GM12801 (cell line): ENCODE results near the gene ACTR5.

Experiments used
- CTCF ChIP-seq: IDR thresholded peaks from one replicate; pipeline ENCODE4 v1.5.1; 2011; ENCODE audit warnings: control low read depth; ENCODE audit not compliant: insufficient read length; ENCODE audit errors: extremely low read depth

ACTR5 gene

DNA sequence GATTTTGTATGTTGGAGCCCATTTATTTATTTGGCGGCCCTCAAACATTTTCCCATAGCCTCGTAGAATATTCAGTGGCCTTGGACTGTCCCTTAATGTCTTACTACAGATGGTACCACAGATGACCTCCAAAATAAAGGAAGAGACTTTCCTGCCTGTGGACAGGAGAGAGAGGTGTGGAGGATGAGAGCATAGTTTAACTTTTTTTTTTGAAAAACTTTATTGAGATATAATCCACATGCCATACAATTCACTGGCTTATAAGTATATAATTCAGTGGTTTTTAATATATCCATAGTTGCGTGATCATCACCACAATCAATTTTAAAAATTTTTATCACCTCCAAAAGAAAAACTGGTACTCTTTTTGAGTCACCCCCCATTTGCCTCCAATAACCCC, 52.6 kb downstream of the ACTR5 start:
- TF ChIP-seq CTCF: no peak

- no peak for TF ChIP-seq CTCF
Measured at GRCh38 chr20:38804221-38804620, 56.0 kb downstream of the ACTR5 start.

DNA sequence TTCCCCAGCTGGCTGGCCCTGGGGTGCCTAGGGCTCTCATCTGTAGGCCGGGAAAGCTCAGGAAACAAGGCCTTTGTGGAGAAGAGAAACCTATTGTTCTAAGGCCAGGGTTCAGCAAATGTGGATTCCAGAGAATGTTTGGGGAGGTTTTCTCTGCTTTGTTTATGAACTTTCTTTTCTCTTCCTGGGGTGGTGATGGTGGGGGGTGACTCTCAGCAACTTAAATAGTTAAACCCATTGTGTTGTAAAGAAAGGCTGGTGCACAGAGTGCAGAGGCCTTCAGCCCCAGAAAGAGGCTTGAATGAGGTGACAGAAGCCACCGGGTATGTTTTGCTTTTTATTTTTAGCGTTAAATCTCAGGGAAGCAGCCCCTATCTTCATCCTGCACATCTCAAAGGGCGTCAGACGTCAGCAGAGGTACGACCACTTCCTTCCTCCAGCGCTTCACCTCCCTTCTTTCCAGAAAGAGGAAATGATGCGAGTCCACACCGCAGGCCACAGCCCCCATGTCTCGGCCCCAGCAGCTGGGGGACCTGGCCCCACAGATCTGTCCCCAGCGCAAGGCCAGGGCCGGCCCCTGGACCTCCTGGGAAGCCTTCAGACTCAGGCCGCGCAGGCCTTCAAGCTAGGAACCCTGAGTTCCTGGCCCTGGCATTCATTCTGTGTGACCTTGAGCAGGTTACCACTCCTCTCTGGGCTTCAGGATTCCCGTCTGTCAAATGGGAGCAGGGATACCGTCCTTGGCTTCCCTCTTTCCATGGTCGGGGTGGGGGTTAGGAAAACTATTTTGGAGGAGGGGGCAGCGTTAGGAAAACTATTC, 56.6 kb downstream of the ACTR5 start:
- TF ChIP-seq CTCF: no peak

DNA sequence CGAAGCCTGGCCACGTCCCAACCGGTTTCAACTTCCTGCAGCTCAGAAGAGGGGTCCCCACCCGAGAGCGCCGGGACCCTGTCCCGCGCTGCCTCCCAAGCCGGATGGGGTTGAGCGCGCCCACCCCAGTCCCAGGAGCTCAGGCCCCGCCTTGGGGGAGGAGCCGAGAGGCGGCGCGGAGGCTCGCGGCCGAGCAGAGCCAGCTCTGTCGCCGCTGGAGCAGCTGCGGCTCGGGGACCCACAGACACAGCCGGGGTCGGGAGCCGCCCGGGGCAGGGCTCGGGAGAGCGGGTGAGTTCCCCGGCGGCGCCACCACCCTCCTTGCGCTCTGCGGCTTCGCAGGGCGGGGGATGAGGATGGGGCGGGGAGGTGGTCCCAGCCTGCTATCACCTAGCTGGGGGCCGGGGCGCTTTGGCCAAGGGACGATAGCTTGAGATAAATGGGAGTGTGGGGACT, 57.3 kb downstream of the ACTR5 start, which contains the start of gene PPP1R16B:
PPP1R16B (plus strand) TSS at position 196 of the 456 bp plus-strand sequence. CDS start 30,229 bp downstream, outside the sequence.
- no peak for TF ChIP-seq CTCF

DNA sequence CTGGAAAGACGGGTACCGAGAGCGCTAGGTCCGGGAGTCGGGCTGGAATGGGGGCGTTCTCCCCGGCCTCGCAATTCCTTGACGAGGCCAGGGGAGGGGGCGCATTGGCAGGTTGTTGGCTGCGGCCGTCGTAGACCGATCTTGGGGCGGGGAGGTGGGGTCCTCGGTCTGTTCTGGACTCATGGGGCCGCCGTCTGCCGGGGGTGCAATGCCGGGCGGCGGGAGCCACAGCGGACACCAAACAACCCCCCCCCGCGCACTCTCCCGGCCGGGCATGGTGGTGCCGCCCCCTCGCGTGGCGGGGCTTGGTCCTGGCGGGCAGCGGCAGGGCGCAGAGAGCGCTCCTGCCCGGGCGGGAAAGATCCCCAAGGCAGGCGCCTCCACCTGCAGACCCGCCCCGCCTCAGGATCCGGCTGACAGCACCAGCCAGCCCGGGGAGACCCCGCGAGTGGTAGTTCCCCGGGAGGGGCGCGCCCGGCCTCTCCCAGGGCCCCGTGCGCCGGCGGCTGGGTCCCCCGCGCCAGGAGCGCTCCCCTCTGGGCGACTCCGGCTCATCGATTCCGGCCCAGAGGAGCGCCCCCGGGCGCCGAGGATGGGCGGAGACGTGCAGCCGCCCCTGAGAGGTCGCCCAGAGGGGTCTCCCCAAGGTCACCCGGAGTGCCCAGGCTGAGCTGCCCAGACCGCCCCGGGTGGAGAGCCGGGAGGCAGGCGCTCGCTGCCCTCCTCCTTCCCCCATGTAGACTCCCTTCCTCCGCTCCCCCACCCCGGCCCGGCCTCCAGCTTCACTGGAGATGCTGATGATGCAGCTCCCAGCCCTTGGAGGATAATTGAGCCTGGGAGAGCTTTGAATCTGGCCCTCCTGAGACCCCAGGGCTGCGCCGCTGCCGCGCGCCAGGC, 57.9 kb downstream of the ACTR5 start:
- TF ChIP-seq CTCF: no peak

GRCh38 chr20:38806855-38807655, 58.8 kb downstream of the ACTR5 start:
- no peak for TF ChIP-seq CTCF
